Calu3 (cell line): ENCODE data around the gene SCP2. TPM values are rescaled to one million over a fixed set of nuclear protein-coding genes. Genes with fewer than 3 reads are reported as not detected.

Source experiments
- BruUV-seq: library from RNA; stranded (reverse); fragments of 400-500 nt; replicated peaks from 2 replicates; lab custom pipeline; 2021; lab: Mats Ljungman, UMichigan
- CTCF ChIA-PET: fragments of 300-600 bp; sonication (Branson Sonifier 250); formaldehyde crosslinking; loops from one replicate; lab custom pipeline; 2022; ENCODE audit warnings: antibody characterized with exemption; lab: Charles Lee
- DNase-seq: peaks from one replicate; pipeline ENCODE4 v3.0.0; 2022
- H3K27ac Mint-ChIP-seq: one replicate; pipeline ENCODE4 v1.8.0; 2022; ENCODE audit warnings: mixed read lengths; ENCODE audit not compliant: unreplicated experiment
- H3K27me3 Mint-ChIP-seq: one replicate; pipeline ENCODE4 v1.8.0; 2022; ENCODE audit warnings: mixed read lengths; ENCODE audit not compliant: unreplicated experiment
- H3K36me3 Mint-ChIP-seq: one replicate; pipeline ENCODE4 v1.8.0; 2022; ENCODE audit warnings: mild to moderate bottlenecking, moderate library complexity, mixed read lengths; ENCODE audit not compliant: insufficient read depth, unreplicated experiment
- H3K4me1 Mint-ChIP-seq: one replicate; pipeline ENCODE4 v1.8.0; 2022; ENCODE audit warnings: mild to moderate bottlenecking, low read depth, mixed read lengths; ENCODE audit not compliant: unreplicated experiment
- H3K4me3 Mint-ChIP-seq: one replicate; pipeline ENCODE4 v1.8.0; 2022; ENCODE audit warnings: mild to moderate bottlenecking, low read depth, moderate library complexity, mixed read lengths; ENCODE audit not compliant: unreplicated experiment
- H3K9me3 Mint-ChIP-seq: one replicate; pipeline ENCODE4 v1.8.0; 2022; ENCODE audit warnings: low read depth, mixed read lengths; ENCODE audit not compliant: unreplicated experiment
- CTCF ChIP-seq: fragments of 200-600 bp; IDR thresholded peaks from one replicate; pipeline ENCODE4 v1.8.0; 2022; ENCODE audit warnings: antibody characterized with exemption; ENCODE audit not compliant: unreplicated experiment
- intact Hi-C: fragments of 100-400 bp; cut with micrococcal nuclease; formaldehyde crosslinking; loops from one replicate; pipeline ENCODE4 v1.10.0; 2022; ENCODE audit not compliant: unreplicated experiment
- total RNA-seq: library from RNA; stranded (reverse); gene quantifications from 2 replicates; pipeline ENCODE4 v1.2.3, GENCODE V29; 2022

SCP2 gene
- total RNA-seq, 1 experiment from 2014 or later = 91.1 TPM

GRCh38 chr1:53038566-53038965, 111.5 kb downstream of the SCP2 start:
- H3K27me3 Mint-ChIP-seq = no peaks in the 10 kb centered on the region
- no peak overlapping the region for H3K27ac Mint-ChIP-seq

GRCh38 chr1:53043271-53043670, 116.2 kb downstream of the SCP2 start:
- BruUV-seq = no TSS peak
- no peak for TF ChIP-seq CTCF
- H3K27me3 Mint-ChIP-seq = no peaks in the 10 kb centered on the region

More at GRCh38 chr1:53038566-53038965, 111.5 kb downstream of the SCP2 start:
- Mint-ChIP-seq H3K9me3 (no peaks in the 10 kb centered on the region), H3K4me3 (no peak overlapping the region), H3K4me1 (no peaks in the 10 kb centered on the region), H3K36me3 (no peaks in the 10 kb centered on the region)
- no peak for TF ChIP-seq CTCF
- no peak for DNase-seq
- CTCF ChIA-PET = no interaction called here
- intact Hi-C loops = no loop called here
- BruUV-seq = no TSS peak

GRCh38 chr1:53044926-53045325, 117.8 kb downstream of the SCP2 start:
- intact Hi-C loops = no loop called here
- H3K36me3 Mint-ChIP-seq = no peaks in the 10 kb centered on the region
- no peaks in the 10 kb centered on the region for H3K27me3 Mint-ChIP-seq
- no peak for DNase-seq
- H3K4me3 Mint-ChIP-seq = no peak overlapping the region
- H3K9me3 Mint-ChIP-seq = no peaks in the 10 kb centered on the region
- H3K27ac Mint-ChIP-seq = no peak overlapping the region
- TF ChIP-seq CTCF = no peak
- BruUV-seq = no TSS peak
- CTCF ChIA-PET = no interaction called here
- H3K4me1 Mint-ChIP-seq = peaks cover 12% of the 10 kb centered on the region

More at GRCh38 chr1:53043271-53043670, 116.2 kb downstream of the SCP2 start:
- H3K36me3 Mint-ChIP-seq = no peaks in the 10 kb centered on the region
- intact Hi-C loops = no loop called here
- CTCF ChIA-PET = interaction anchor here (0.6 kb wide), 1 partner anchor 530 kb away, joined by 4 read pairs; no protein-coding TSS in a partner anchor
- peaks cover 10% of the 10 kb centered on the region for H3K4me1 Mint-ChIP-seq
- no peak overlapping the region for H3K27ac Mint-ChIP-seq
- no peak for DNase-seq
- H3K4me3 Mint-ChIP-seq = no peak overlapping the region
- no peaks in the 10 kb centered on the region for H3K9me3 Mint-ChIP-seq

- Mint-ChIP-seq H3K9me3 (no peaks in the 10 kb centered on the region), H3K27ac (no peak overlapping the region), H3K4me1 (peaks cover 12% of the 10 kb centered on the region), H3K27me3 (no peaks in the 10 kb centered on the region), H3K4me3 (no peak overlapping the region), H3K36me3 (no peaks in the 10 kb centered on the region)
- intact Hi-C loops = no loop called here
- no peak for DNase-seq
- CTCF ChIA-PET = no interaction called here
- BruUV-seq = no TSS peak
- no peak for TF ChIP-seq CTCF
These were observed 119.9 kb downstream of the SCP2 start for GRCh38 chr1:53046930-53047329.
